ENCODE results near the gene DLEC1.
"Not testable (repeated sequence)": the region's sequence is repeated elsewhere in the genome, so short reads cannot be mapped to it uniquely, and the experiment has no call there.

Gene DLEC1

GRCh38 chr3:38142959-38143358 is 104.0 kb downstream of the DLEC1 start:
- DNase-seq = no peak

- no peak for DNase-seq
Measured at GRCh38 chr3:38143511-38143910, 104.5 kb downstream of the DLEC1 start.

DNA sequence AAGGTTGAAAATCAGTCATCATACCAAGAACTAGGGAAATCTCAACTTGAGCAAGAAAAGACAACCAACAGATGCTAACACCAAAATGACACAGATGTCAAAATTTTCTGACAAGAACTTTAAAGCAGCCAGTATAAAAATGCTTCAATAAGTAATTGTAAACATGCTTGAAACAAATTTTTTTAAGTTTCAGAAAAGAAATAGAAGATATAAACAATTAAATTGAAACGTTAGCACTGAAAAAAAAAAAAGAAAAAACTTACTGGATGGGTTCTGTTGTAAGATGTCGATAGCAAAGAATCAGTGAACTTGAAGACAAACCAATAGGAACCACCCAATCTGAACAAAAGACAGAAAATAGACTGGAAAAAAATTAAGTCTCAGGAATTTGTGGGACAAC is 107.5 kb downstream of the DLEC1 start:
- DNase-seq = no peak

DNA sequence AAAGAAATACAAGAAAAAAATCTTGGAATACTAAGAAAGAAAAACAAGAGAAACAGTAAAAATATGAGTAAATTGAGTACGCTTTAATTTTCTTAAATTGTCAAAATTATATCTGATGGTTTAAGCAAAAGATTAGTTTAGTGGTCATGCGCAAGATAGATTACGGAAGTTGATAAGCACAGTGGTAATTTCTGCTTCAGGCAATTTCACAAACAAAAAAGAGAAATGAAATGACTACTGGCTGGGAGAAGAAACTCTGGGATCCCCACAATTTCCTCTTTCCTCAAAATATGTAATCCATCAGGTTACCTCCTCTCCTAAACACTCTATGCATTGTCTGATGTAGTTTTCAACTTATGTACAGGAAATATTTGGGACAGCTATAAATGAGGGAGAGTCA is 108.4 kb downstream of the DLEC1 start:
- DNase-seq = no peak

DNA sequence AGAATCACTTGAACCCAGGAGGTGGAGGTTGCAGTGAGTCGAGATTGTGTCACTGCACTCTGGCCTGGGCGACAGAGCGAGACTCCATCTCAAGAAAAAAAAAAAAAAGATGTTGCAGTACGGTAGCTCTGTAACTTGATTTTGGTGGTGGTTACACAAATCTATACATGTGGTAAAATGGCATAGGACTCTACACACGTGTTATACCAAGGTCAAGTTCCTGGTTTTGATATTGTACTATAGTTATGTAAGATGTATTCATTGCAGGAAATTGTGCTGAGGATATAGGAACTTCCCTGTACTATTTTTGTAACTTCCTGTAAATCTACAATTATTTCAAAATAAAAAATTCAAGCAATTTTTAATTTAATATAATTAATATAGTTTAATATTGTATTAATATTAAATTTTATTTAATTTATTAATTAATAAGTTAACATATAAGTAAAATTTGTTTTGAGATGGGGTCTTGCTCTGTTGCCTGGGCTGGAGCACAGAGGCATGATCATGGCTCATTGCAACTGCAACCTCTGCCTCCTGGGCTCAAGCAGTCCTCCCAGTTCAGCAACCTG is 109.4 kb downstream of the DLEC1 start:
- DNase-seq = no peak

DNA sequence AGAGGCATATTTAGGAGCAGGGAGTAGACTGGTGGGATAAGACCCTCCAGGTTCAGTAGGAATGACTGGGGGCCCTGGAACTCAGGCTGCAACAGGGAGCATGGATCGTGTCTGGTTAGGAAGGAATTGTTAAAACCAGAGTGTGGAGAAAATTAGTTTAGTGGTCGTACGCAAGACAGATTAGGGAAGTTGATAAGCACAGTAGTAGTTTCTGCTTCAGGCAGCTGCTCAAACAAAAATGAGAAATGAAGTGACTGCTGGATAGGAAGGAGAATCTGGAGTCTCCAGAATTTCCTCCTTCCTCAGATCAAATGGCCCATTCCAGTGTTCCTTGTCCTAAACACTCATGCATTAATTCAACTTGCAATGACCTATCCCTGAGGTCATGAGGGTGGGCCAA is 110.7 kb downstream of the DLEC1 start:
- DNase-seq = no peak

DNA sequence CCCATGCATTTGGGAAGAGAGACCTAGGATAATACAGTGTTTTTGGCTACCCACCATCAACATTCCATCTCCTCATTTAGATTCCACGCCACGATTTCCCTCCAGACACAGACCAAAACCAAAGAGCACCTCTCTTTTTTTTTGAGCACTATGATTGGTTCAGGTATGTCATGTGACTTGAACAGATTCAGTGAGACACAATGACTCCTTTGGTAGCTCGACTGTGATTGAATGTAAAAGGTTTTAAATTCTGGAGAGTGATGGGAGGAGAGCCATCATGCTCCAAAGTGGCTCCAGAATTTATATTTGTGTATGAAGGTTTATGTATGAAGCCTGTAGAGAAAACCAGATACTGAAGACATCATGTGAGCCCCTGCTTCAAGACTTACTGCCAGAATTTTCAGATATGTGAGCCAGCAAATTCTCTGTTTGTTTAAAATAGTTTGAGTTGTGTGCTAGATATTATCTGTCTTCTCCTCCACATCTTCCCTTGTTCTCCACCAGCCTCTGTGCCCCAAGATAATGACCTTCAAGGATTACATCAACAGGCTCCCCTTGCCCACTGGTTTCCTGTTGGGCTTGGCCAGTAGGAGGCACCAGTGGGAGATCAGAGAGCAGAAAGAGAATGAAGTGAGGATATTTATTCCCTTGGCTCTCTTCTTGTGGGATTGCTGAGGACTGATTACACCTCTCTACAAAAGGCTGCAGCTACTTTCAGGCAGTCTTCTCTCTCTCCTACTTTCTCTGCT is 111.9 kb downstream of the DLEC1 start:
- DNase-seq = no peak

- DNase-seq = no peak
Measured at GRCh38 chr3:38151667-38152265, 112.8 kb downstream of the DLEC1 start.

DNA sequence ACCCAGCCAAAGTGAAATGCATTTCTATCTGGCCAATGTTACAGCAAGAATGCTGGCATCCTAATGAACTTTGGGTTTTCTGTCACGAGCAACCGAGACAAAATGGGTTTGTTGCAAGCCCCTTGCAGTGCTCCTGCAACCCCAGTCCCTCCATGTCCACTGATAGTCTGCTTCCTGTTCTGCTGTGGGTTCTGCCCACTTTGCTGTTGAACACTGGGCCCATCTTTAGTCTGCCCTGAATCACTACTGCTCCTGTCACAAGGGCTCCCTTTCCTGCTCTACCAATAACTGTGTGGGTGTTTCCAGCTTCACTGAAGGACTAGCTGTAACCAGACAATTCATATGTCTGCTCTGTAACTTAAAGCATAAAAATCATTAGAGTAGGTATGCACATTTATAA is 113.6 kb downstream of the DLEC1 start:
- DNase-seq = no peak

- DNase-seq = no peak
Measured at GRCh38 chr3:38153221-38153620, 114.2 kb downstream of the DLEC1 start.

GRCh38 chr3:38154033-38154494 is 115.1 kb downstream of the DLEC1 start:
- peak; percentile 48 for DNase-seq

DNA sequence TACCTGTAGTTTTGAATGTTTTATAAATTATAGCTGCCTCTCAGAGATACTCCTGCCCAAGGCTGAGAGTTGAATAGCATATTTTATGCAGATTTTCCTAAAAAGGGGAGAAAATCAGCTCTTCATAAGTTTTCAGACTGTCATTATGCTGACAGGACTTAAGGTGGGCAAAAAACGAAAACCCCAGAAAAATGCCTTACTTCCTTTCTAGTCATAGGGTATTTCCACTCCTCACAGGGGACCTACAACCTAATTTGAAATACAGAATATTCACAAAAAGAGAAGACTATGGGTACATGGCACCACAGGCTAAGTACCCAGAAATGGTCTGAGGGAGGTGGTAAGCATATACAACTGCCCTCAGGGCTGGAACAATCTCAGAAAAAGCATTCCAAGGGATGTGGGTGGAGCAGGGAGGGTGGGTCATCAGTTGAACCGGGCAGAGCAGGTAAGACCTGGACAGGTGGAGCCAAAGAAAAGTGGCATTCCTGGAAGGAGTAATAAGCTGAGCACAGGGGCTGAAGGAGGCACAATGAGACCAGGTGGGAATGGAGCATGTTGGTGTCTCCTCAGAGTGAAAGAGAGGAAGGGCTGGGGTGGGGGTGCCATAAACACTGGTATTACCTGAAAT is 115.7 kb downstream of the DLEC1 start:
- no peak for DNase-seq

DNA sequence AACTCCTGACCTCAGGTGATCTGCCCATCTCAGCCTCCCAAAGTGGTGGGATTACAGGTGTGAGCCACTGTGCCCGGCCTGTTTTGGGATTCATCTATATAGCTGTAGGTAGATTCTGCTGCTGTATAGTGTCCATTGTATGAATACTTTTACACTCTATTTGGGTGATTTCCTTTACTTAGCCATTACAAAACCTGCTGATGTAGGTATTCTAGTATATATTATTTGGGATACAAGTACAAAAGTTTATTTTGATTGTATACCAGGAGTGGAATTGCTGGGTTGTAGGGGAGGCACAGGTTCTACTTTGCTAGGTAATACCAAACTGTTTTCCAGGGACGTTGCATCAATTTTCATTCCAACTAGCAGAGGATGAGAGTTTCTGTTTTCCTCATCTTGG is 116.8 kb downstream of the DLEC1 start:
- no peak for DNase-seq

- DNase-seq = no peak
Measured at GRCh38 chr3:38157117-38157516, 118.1 kb downstream of the DLEC1 start.

GRCh38 chr3:38157595-38157994 is 118.6 kb downstream of the DLEC1 start:
- DNase-seq = no peak

- no peak for DNase-seq
Measured at GRCh38 chr3:38158472-38158871, 119.5 kb downstream of the DLEC1 start.

DNA sequence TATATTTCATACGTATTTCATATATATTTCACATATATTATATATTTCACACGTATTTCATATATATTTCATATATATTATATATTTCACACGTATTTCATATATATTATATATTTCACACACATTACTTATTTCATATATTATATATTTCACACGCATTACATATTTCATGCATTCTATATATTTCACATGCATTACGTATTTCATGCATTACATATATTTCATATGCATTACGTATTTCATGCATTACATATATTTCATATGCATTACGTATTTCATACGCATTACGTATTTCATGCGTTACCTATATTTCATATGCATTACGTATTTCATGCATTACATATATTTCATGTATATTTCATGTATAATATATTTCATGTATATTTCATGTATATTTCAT is 121.7 kb downstream of the DLEC1 start:
- not testable (repeated sequence) for DNase-seq

GRCh38 chr3:38163117-38163840 is 124.3 kb downstream of the DLEC1 start:
- DNase-seq = no peak

- DNase-seq = no peak
Measured at GRCh38 chr3:38163841-38164642, 125.0 kb downstream of the DLEC1 start.

DNA sequence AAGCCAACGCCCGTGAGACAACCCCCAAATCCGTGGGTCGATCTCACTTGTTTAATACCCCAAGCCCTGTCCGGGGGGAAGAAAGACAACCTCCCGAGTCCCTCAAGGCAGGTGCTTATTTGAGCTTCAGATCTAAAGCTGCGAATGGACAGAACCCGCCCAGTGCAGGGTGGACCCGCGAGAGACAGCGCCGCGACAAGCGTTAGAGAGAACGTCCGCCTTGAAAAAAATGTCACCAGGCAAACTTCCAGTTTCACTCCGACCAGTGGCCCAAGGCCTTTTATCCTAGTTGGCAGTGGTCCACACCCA is 125.6 kb downstream of the DLEC1 start:
- no peak for DNase-seq

GRCh38 chr3:38164952-38165721 is 126.1 kb downstream of the DLEC1 start, which contains the start of gene OXSR1:
OXSR1 (plus strand) TSS chr3:38165537; CDS start chr3:38165877, 340 bp downstream.
- DNase-seq = peak; percentile 99
